AG04450 (cell line): Measurements from ENCODE around the gene AATK. TPM values are rescaled to one million over a fixed set of nuclear protein-coding genes. Genes with fewer than 3 reads are reported as not detected.

Source experiments
- CTCF ChIA-PET: fragments of 300-600, 350-600 bp; formaldehyde crosslinking; extraction: SDS; loops from one replicate; lab custom pipeline; 2022; ENCODE audit warnings: antibody characterized with exemption, inconsistent platforms; lab: Charles Lee
- POLR2A ChIA-PET: fragments of 350-600 bp; formaldehyde crosslinking; extraction: SDS; loops from one replicate; lab custom pipeline; 2021; ENCODE audit warnings: antibody characterized with exemption, inconsistent platforms; lab: Yijun Ruan, JAX
- DNase-seq: peaks from one replicate; pipeline ENCODE4 v3.0.0-alpha.2; 2011; ENCODE audit warnings: low read depth, low spot score
- H3K27ac ChIP-seq: one replicate; pipeline ENCODE4 v1.5.1; 2012; ENCODE audit warnings: low read depth, low read length, control low read depth
- H3K27me3 ChIP-seq: one replicate; pipeline ENCODE4 v1.6.0; 2012; ENCODE audit warnings: low read length; ENCODE audit not compliant: control insufficient read depth, insufficient read depth
- H3K4me3 ChIP-seq: 2 replicates; pipeline ENCODE4 v1.5.1; 2011; ENCODE audit warnings: mild to moderate bottlenecking, low read depth, low read length, control low read depth
- H3K9me3 ChIP-seq: 2 replicates; pipeline ENCODE4 v1.5.1; 2012; ENCODE audit warnings: low read length; ENCODE audit not compliant: control insufficient read depth, insufficient read depth
- polyA plus RNA-seq: library from polyadenylated mRNA; depleted of rRNA; stranded (reverse); fragments of >200 nt; gene quantifications from 2 replicates; pipeline ENCODE4 v1.2.3, GENCODE V29; 2011
- TF ChIP-seq, protein P1 (sequence below): IDR thresholded peaks from 2 replicates; pipeline ENCODE4 v1.5.1; 2011; ENCODE audit warnings: low read depth, low read length, control low read depth, inconsistent platforms

The AATK gene
- polyA plus RNA-seq, 1 experiment = 0.16 TPM

- TF ChIP-seq, protein P1, sequence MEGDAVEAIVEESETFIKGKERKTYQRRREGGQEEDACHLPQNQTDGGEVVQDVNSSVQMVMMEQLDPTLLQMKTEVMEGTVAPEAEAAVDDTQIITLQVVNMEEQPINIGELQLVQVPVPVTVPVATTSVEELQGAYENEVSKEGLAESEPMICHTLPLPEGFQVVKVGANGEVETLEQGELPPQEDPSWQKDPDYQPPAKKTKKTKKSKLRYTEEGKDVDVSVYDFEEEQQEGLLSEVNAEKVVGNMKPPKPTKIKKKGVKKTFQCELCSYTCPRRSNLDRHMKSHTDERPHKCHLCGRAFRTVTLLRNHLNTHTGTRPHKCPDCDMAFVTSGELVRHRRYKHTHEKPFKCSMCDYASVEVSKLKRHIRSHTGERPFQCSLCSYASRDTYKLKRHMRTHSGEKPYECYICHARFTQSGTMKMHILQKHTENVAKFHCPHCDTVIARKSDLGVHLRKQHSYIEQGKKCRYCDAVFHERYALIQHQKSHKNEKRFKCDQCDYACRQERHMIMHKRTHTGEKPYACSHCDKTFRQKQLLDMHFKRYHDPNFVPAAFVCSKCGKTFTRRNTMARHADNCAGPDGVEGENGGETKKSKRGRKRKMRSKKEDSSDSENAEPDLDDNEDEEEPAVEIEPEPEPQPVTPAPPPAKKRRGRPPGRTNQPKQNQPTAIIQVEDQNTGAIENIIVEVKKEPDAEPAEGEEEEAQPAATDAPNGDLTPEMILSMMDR = no peak
- no peak for DNase-seq
- ChIA-PET POLR2A (no interaction called here), CTCF (no interaction called here)
- Histone ChIP-seq H3K4me3 (no peak overlapping the region), H3K27ac (no peak overlapping the region), H3K9me3 (peaks cover 23% of the 10 kb centered on the region), H3K27me3 (peaks cover 8% of the 10 kb centered on the region)
These were observed 25.3 kb downstream of the AATK start for GRCh38 chr17:81140695-81141094.

- Histone ChIP-seq H3K27ac (no peak overlapping the region), H3K4me3 (no peak overlapping the region), H3K27me3 (peaks cover 11% of the 10 kb centered on the region), H3K9me3 (peaks cover 23% of the 10 kb centered on the region)
- no peak for DNase-seq
- POLR2A ChIA-PET = no interaction called here
- TF ChIP-seq, protein P1 = no peak
- CTCF ChIA-PET = no interaction called here
These were observed 26.0 kb downstream of the AATK start for GRCh38 chr17:81140018-81140417.

DNA sequence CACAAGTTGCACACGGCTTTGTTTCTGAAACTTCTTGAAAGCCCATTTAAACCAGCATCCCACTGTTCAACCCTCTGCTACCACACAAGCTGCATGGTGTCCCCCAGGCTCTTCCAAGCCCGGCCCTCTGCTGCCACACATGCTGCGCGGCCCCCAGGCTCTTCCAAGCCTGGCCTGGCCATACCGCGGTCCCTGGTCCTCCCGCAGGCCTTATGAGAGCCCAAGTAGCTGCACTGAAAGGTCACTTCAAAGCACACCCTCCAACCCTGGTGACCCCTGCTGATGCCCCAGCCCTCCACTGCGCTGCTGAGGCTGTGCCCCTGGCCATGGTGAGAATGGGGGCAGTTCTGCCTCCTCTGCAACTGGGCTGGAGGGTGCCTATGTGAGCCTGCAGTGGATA lies 26.6 kb downstream of the AATK start:
- no peak for DNase-seq
- TF ChIP-seq, protein P1 = no peak
- Histone ChIP-seq H3K27ac (no peak overlapping the region), H3K9me3 (peaks cover 23% of the 10 kb centered on the region), H3K4me3 (no peak overlapping the region), H3K27me3 (peaks cover 9% of the 10 kb centered on the region)
- CTCF ChIA-PET = no interaction called here
- POLR2A ChIA-PET = no interaction called here

- Histone ChIP-seq H3K27me3 (peaks cover 5% of the 10 kb centered on the region), H3K27ac (no peak overlapping the region), H3K4me3 (no peak overlapping the region), H3K9me3 (peaks cover 23% of the 10 kb centered on the region)
- DNase-seq = no peak
- CTCF ChIA-PET = no interaction called here
- POLR2A ChIA-PET = no interaction called here
- TF ChIP-seq, protein P1 = no peak
These were observed 27.5 kb downstream of the AATK start for GRCh38 chr17:81138500-81138899.

GRCh38 chr17:81138083-81138482 lies 27.9 kb downstream of the AATK start:
- DNase-seq = no peak
- Histone ChIP-seq H3K27me3 (peaks cover 5% of the 10 kb centered on the region), H3K9me3 (peaks cover 23% of the 10 kb centered on the region), H3K4me3 (no peak overlapping the region), H3K27ac (no peak overlapping the region)
- CTCF ChIA-PET = no interaction called here
- POLR2A ChIA-PET = no interaction called here
- TF ChIP-seq, protein P1 = no peak
